Posterior vena cava (tissue), 2 donors: Measurements from ENCODE around the gene DDX56. TPM values are rescaled to one million over a fixed set of nuclear protein-coding genes. Genes with fewer than 3 reads are reported as not detected.

Experiments
- DNase-seq: peaks from one replicate; pipeline ENCODE4 v3.0.0-alpha.2; 2020; ENCODE audit warnings: low spot score
- intact Hi-C, 2 donors: fragments of 100-400 bp; cut with DNase I; formaldehyde crosslinking; loops; one replicate each; pipeline versions ENCODE4 v1.14.1 to v1.14.2; 2022 to 2023
- long read RNA-seq, 2 donors: library from polyadenylated mRNA; unstranded; transcript quantifications; one replicate each; pipeline ENCODE4 v2.0.0, GENCODE V29; 2020 to 2021
- total RNA-seq, 2 donors: library from RNA; stranded (reverse); fragmentation: NEBNext Ultra II Directional; extraction: Animal tissue kit (Norgen Biotek cat#: 25700); gene quantifications; one replicate each; pipeline ENCODE4 v1.2.1, GENCODE V29; 2021
- donor health status: DM: yes; HTN: yes; CAD: no.
- donor health status: DM: yes; HTN: yes; CAD: no.

DDX56 gene
- total RNA-seq: 10 to 100 TPM; 33.9 to 40.2 TPM
- long read RNA-seq, donor 1, transcript DDX56-201 (14 exons, 2,336 nt): major isoform, 16 of 21 reads
- long read RNA-seq, donor 1, partial matches to known transcripts: 2 of 21 reads
- long read RNA-seq, donor 1, other reads (novel, unspliced or antisense): 2 of 21 reads
- long read RNA-seq, donor 2, transcript DDX56-201 (14 exons, 2,336 nt): major isoform, 134 of 177 reads
- long read RNA-seq, donor 2, transcript DDX56-206 (14 exons, 1,853 nt): minor isoform, 12 of 177 reads
- long read RNA-seq, donor 2, transcript DDX56-212 (13 exons, 1,781 nt): minor isoform, 11 of 177 reads
- long read RNA-seq, donor 2, partial matches to known transcripts: 9 of 177 reads
- long read RNA-seq, donor 2, other reads (novel, unspliced or antisense): 11 of 177 reads

- intact Hi-C loops: loop anchor here in 1 of 2 donors (5.0 kb wide), 1 partner anchor 269 kb away; no protein-coding TSS in a partner anchor
- DNase-seq: peak; percentile 99
Measured at GRCh38 chr7:44573464-44574286, at the start of gene DDX56. Gene DDX56, minus strand, starts transcription at chr7:44573908. Its CDS starts 13 bp downstream, at chr7:44573895.

GRCh38 chr7:44622342-44623151 is 48.8 kb upstream of the DDX56 start:
- DNase-seq: no peak
- intact Hi-C loops: no loop called here

- intact Hi-C loops: no loop called here
- no peak for DNase-seq
Measured at GRCh38 chr7:44621750-44622103, 48.0 kb upstream of the DDX56 start.

- intact Hi-C loops: no loop called here
- DNase-seq: no peak
Measured at GRCh38 chr7:44621034-44621749, 47.5 kb upstream of the DDX56 start.

- no peak for DNase-seq
- intact Hi-C loops: no loop called here
Measured at GRCh38 chr7:44618753-44619152, 45.0 kb upstream of the DDX56 start.

GRCh38 chr7:44618045-44618444 is 44.3 kb upstream of the DDX56 start:
- no peak for DNase-seq
- intact Hi-C loops: no loop called here

- intact Hi-C loops: no loop called here
- no peak for DNase-seq
Measured at GRCh38 chr7:44617225-44617890, 43.6 kb upstream of the DDX56 start.

GRCh38 chr7:44616545-44616944 is 42.8 kb upstream of the DDX56 start:
- DNase-seq: no peak
- intact Hi-C loops: no loop called here

GRCh38 chr7:44615793-44616192 is 42.1 kb upstream of the DDX56 start:
- no peak for DNase-seq
- intact Hi-C loops: no loop called here

- no peak for DNase-seq
Measured at GRCh38 chr7:44615149-44615611, 41.5 kb upstream of the DDX56 start.

GRCh38 chr7:44609829-44610228 is 36.1 kb upstream of the DDX56 start:
- DNase-seq: no peak
- intact Hi-C loops: loop anchor here in 1 of 2 donors (10.0 kb wide), 1 partner anchor 145 kb away; no protein-coding TSS in a partner anchor

More at GRCh38 chr7:44615149-44615611, 41.5 kb upstream of the DDX56 start:
- intact Hi-C loops: no loop called here

GRCh38 chr7:44608916-44609648 is 35.4 kb upstream of the DDX56 start:
- DNase-seq: no peak
- intact Hi-C loops: loop anchor here in 1 of 2 donors (10.0 kb wide), 1 partner anchor 146 kb away; no protein-coding TSS in a partner anchor

- intact Hi-C loops: loop anchor here in 1 of 2 donors (10.0 kb wide), 1 partner anchor 147 kb away; no protein-coding TSS in a partner anchor
- DNase-seq: no peak
Measured at GRCh38 chr7:44607141-44608068, 33.7 kb upstream of the DDX56 start.

- DNase-seq: peak; percentile 100
- intact Hi-C loops: loop anchor here in 1 of 2 donors (10.0 kb wide), 1 partner anchor 148 kb away; no protein-coding TSS in a partner anchor
Measured at GRCh38 chr7:44606341-44607140, 32.8 kb upstream of the DDX56 start, which contains the start of gene OGDH. Gene OGDH, plus strand, starts transcription at chr7:44606627. Its CDS starts 17,717 bp downstream, at chr7:44624344.

- intact Hi-C loops: loop anchor here in 1 of 2 donors (10.0 kb wide), 1 partner anchor 150 kb away; no protein-coding TSS in a partner anchor
- no peak for DNase-seq
Measured at GRCh38 chr7:44604941-44605340, 31.2 kb upstream of the DDX56 start.
